ENCODE data around the gene ABHD14A. TPM values are rescaled to one million over a fixed set of nuclear protein-coding genes. Genes with fewer than 3 reads are reported as not detected.

ABHD14A gene
- total RNA-seq, 2 experiments from 2014 or later, result 7.9 to 8.6 TPM

DNA sequence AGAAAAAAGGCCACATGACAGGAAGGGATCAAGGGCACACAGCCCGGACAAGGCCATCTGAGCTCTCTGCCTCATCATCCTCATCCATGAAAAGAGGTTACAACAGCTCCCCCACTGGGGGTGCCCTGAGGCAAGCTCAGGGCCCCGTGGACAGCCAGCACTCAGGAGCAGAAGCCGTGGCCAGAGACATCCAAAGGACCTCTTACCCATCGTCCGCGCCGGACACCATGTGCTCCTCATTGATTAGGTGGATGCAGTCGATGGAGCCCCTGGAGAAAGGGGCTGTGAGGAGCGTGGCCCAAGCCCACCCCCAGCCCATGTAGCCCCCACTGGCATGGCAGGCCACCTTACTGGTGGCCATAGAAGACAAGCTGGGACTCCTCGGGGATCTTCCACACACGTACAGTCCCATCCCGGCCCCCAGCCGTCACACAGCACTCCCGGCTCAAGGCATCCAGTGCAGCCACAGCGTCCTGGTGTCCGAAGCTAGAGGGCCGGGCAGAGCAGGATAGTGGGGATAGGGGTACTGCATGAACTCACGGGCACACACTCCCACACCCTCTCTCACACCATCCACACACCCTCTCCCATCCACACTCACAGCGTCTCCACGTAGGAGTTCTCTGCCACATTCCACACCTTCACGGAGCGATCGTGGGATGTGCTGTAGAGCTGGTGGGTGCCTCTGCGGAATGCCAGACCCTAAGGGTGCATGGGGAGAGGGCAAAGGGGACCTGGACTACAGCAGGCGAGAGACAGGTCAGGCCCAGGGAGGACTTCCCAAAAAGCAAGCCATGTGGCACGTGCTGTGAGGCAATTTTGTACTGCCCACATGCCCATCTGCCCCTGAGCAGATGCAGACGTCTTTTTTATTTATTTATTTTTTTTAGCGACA, 39.6 kb upstream of the ABHD14A start:
- H3K36me3 Mint-ChIP-seq, result peaks cover 41% of the 10 kb centered on the region
- H3K27me3 Mint-ChIP-seq, result no peaks in the 10 kb centered on the region
- H3K4me3 Mint-ChIP-seq, result no peak overlapping the region
- peaks cover 11% of the 10 kb centered on the region for H3K4me1 Mint-ChIP-seq (ENCODE audit: low read depth)
- no peak overlapping the region for H3K27ac Mint-ChIP-seq
- POLR2A ChIA-PET, result interaction anchor here (0.6 kb wide), 1 partner anchor 48 kb away, joined by 5 read pairs; no protein-coding TSS in a partner anchor
- no peaks in the 10 kb centered on the region for H3K9me3 Mint-ChIP-seq
- CTCF ChIA-PET, result interaction anchor here (0.6 to 1.0 kb wide), 3 partner anchors 10 to 207 kb away, joined by 3 read pairs; no protein-coding TSS in a partner anchor
- intact Hi-C loops (cut with micrococcal nuclease), result no loop called here
- DNase-seq, result no peak

DNA sequence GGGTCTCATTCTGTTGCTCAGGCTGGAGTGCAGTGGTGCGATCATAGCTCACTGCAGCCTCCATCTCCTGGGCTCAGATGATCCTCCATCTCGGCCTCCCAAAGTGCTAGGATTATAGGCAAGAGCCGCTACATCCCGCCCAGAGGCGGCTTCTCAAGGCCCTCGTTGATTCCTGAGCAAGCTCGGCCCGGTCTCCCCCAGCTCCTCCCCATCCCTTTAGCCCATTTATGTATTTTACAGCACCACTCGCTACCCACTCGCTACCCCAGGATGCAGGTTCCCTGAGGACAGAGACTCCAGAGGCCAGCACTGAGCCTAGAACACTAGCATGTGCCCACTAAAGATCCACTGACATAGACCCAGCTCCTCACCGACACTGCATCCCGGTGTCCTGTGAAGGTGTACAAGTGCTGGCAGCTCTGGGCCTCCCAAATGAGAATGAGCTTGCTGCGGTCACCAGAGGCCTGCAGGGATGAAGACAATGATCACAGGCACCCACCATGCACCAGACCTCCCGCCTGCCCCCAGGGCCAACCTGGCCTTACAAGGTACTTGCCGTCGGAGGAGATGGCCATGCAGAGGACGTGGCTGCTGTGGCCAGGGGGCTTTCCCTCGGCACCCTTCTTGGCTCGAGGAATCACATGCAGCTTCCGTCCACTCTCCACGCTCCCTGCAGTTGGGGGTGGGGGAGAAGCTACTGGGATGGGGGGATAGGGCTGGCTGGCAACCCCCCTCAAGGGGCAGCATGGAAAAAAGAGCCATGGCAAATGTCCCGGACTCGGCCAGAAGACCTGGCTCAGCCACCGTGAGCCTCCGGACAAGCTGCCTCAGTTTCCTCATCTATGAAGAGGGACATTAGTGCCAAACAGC, 38.7 kb upstream of the ABHD14A start:
- no peak for DNase-seq
- peaks cover 37% of the 10 kb centered on the region for H3K36me3 Mint-ChIP-seq
- H3K9me3 Mint-ChIP-seq, result no peaks in the 10 kb centered on the region
- intact Hi-C loops (cut with micrococcal nuclease), result no loop called here
- CTCF ChIA-PET, result interaction anchor here (0.6 to 1.2 kb wide), 2 partner anchors 207 to 254 kb away, joined by 3 read pairs; no protein-coding TSS in a partner anchor
- no peak overlapping the region for H3K27ac Mint-ChIP-seq
- peaks cover 20% of the 10 kb centered on the region for H3K4me1 Mint-ChIP-seq (ENCODE audit: low read depth)
- POLR2A ChIA-PET, result no interaction called here
- H3K27me3 Mint-ChIP-seq, result no peaks in the 10 kb centered on the region
- no peak overlapping the region for H3K4me3 Mint-ChIP-seq

DNA sequence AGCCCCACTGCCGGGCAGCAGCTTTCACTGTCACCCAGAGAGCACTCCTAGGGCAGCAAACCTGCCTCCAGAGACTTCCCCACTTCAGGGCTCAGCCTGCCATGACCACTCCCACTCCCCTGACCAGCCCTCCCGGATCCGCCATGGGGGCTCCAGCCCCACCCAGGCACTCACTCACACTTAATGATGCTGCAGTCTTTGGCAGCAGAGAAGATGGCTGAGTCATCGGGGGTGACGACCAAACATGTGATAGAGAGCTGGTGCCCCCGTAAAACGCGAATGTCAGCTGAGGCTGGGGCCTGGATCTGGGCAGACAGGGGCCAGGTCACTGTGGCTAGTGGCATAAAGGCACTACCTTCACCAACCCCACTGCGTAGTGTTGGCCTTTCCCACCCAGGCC, 37.9 kb upstream of the ABHD14A start:
- Mint-ChIP-seq H3K4me1 (ENCODE audit: low read depth) (peaks cover 22% of the 10 kb centered on the region), H3K4me3 (no peak overlapping the region), H3K36me3 (peaks cover 31% of the 10 kb centered on the region), H3K27me3 (no peaks in the 10 kb centered on the region), H3K9me3 (no peaks in the 10 kb centered on the region), H3K27ac (no peak overlapping the region)
- intact Hi-C loops (cut with micrococcal nuclease), result no loop called here
- DNase-seq, result no peak
- ChIA-PET CTCF (interaction anchor here (1.2 kb wide), 1 partner anchor 255 kb away, joined by 3 read pairs; no protein-coding TSS in a partner anchor), POLR2A (no interaction called here)

DNA sequence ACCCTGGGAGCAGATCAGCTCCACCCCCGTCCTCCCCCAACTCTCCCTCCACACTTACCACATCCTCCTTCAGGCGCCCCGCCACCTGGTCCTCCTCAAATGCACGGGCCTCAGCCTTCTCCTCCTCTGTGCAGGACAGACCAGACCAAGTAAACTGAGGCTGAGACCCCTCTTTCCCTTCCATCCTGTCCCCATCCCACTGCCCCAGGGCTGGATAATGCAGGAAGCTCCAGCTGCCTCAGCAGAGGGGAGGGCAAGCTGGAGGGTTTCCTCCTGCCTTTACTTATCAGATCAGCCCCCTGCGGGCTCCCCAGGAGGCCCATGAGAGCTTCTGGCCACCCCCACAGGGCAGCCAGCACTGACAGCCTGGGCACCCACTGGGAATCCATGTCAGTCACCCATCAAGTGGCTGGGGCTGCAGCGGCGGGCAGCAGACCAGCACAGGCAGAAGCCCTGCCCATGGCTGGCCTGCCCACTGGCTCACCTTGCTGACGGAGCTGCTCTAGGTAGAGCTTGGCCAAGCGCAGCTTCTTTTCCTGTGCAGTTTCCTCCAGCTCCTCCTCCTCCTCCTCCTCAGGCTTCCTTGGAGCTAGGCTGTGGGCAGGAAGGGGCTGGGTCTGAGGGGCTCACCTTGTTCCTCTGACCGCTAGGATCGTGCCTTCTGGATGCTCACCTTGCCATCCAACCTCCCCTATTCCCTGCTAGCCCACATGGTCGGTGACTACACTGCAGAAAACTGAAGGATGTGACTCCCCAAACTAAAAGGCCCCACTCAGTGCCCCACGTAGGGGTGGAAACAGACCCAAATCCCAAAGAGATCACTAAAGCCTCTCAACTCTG, 37.0 kb upstream of the ABHD14A start:
- intact Hi-C loops (cut with micrococcal nuclease), result no loop called here
- CTCF ChIA-PET, result no interaction called here
- Mint-ChIP-seq H3K27ac (no peak overlapping the region), H3K27me3 (no peaks in the 10 kb centered on the region), H3K36me3 (peaks cover 29% of the 10 kb centered on the region), H3K9me3 (no peaks in the 10 kb centered on the region), H3K4me1 (ENCODE audit: low read depth) (peaks cover 25% of the 10 kb centered on the region), H3K4me3 (no peak overlapping the region)
- no peak for DNase-seq
- POLR2A ChIA-PET, result no interaction called here

DNA sequence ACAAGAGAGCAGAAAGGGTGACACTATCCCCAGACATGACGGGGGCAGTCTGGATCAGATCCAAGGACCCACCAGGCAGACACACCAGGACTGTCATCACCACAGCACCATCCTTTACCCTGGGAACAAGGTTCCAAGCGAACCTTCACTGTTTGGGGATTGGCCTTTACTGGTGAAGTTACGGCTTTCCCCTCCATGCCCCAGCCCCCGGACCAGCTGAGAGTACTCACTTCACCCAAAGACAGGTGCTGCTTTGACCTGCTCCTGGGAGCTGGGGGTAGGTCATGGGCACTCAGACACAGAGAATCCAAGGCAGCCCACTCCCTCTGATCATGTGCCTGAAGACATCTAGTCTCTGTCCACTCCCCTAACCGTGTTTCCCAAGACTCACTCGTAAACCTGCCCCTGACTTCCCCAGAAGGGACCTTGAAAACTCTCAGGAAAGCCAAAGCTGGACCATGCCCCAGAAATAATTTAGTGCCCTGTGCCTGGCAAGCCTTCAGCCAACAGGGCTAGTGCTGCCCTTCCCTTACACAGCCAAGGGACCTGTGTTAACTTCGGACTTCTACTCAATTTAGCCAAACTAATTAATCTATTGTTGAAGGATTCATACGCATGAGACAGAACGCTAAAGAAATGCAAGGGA, 36.0 kb upstream of the ABHD14A start:
- no peak overlapping the region for H3K27ac Mint-ChIP-seq
- no peak overlapping the region for H3K4me3 Mint-ChIP-seq
- no peaks in the 10 kb centered on the region for H3K9me3 Mint-ChIP-seq
- H3K27me3 Mint-ChIP-seq, result no peaks in the 10 kb centered on the region
- peaks cover 26% of the 10 kb centered on the region for H3K36me3 Mint-ChIP-seq
- DNase-seq, result no peak
- peaks cover 29% of the 10 kb centered on the region for H3K4me1 Mint-ChIP-seq (ENCODE audit: low read depth)
- ChIA-PET CTCF (interaction anchor here (1.2 kb wide), 1 partner anchor 43 kb away, joined by 3 read pairs; no protein-coding TSS in a partner anchor), POLR2A (no interaction called here)
- intact Hi-C loops (cut with micrococcal nuclease), result no loop called here

DNA sequence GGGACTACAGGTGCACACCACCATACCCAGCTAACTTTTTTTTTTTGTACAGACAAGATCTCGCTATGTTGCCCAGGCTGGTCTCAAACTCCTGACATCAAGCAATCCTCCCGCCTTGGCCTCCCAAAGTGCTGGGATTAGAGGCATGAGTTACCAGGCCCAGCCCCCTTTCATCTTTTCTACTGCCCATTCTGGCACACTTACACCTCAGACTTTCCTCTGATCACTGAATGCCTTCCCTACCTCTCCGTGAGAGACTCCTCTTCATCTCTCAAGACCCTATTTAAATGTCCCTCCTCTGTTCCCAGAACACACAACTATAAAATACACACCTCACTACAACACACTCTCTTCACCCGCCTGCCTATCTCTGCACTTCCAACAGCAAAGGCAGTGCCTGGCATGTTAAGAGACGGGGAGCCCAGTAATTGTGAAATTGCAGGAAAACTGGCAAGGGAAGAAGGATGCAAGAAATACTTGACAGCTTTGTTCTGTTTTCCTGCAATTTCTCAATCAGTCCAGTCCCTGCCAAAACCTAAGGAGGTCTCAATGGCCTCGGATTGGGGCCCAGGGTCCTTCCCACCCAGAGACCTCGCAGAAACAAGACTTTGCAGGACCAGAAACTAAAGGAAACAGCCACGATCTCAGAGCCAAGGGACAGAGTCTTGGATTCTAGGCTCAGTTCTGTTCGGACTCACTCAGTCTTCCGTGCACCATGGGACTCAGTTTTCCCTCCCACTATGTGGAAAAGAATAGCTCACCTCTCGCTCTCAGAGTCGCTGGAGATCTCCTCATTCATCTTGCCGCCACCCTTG, 34.0 kb upstream of the ABHD14A start:
- no peaks in the 10 kb centered on the region for H3K9me3 Mint-ChIP-seq
- H3K27me3 Mint-ChIP-seq, result no peaks in the 10 kb centered on the region
- POLR2A ChIA-PET, result interaction anchor here (0.7 to 3.9 kb wide), 8 partner anchors 8 to 116 kb away, joined by 3 to 20 read pairs (median 4); partner anchors contain the start of genes ABHD14A, ABHD14B, ACY1 and RPL29
- H3K36me3 Mint-ChIP-seq, result peaks cover 16% of the 10 kb centered on the region
- H3K4me3 Mint-ChIP-seq, result peak overlapping the region; percentile 87
- no peak for DNase-seq
- intact Hi-C loops (cut with micrococcal nuclease), result loop anchor here (5.0 to 10.0 kb wide), 2 partner anchors 181 to 266 kb away; partner anchors contain the start of gene TEX264
- CTCF ChIA-PET, result interaction anchor here (0.6 to 3.1 kb wide), 20 partner anchors 8 to 505 kb away, joined by 3 to 64 read pairs (median 7); partner anchors contain the start of genes ABHD14A, ABHD14B, ACY1 and DUSP7
- H3K27ac Mint-ChIP-seq, result peak overlapping the region; percentile 59
- peaks cover 29% of the 10 kb centered on the region for H3K4me1 Mint-ChIP-seq (ENCODE audit: low read depth)

DNA sequence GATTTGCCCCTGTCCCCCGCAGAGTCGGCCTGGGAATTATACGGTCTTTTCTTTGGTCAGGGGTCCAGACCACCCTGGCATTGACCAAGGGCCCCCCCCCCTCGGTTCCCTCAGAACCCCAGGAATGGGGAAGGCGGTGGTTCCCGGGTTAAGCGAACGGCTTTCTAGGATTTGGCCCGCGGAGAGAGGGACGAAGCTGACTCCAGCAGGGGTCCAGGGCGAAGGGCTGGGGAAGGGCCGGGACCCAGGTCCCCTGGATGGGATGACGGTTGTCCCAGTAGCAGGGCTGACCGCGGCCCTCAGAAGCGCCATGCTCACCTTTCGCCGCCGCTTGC, 33.4 kb upstream of the ABHD14A start:
- Mint-ChIP-seq H3K27ac (peak overlapping the region; percentile 59), H3K9me3 (no peaks in the 10 kb centered on the region), H3K4me1 (ENCODE audit: low read depth) (peaks cover 29% of the 10 kb centered on the region), H3K27me3 (no peaks in the 10 kb centered on the region), H3K4me3 (peak overlapping the region; percentile 87), H3K36me3 (peaks cover 16% of the 10 kb centered on the region)
- intact Hi-C loops (cut with micrococcal nuclease), result loop anchor here (5.0 to 10.0 kb wide), 2 partner anchors 181 to 267 kb away; partner anchors contain the start of gene TEX264
- CTCF ChIA-PET, result interaction anchor here (0.6 to 3.1 kb wide), 20 partner anchors 8 to 505 kb away, joined by 3 to 64 read pairs (median 7); partner anchors contain the start of genes ABHD14A, ABHD14B, ACY1 and DUSP7
- POLR2A ChIA-PET, result interaction anchor here (0.7 to 3.9 kb wide), 8 partner anchors 9 to 116 kb away, joined by 3 to 20 read pairs (median 4); partner anchors contain the start of genes ABHD14A, ABHD14B, ACY1 and RPL29
- no peak for DNase-seq

DNA sequence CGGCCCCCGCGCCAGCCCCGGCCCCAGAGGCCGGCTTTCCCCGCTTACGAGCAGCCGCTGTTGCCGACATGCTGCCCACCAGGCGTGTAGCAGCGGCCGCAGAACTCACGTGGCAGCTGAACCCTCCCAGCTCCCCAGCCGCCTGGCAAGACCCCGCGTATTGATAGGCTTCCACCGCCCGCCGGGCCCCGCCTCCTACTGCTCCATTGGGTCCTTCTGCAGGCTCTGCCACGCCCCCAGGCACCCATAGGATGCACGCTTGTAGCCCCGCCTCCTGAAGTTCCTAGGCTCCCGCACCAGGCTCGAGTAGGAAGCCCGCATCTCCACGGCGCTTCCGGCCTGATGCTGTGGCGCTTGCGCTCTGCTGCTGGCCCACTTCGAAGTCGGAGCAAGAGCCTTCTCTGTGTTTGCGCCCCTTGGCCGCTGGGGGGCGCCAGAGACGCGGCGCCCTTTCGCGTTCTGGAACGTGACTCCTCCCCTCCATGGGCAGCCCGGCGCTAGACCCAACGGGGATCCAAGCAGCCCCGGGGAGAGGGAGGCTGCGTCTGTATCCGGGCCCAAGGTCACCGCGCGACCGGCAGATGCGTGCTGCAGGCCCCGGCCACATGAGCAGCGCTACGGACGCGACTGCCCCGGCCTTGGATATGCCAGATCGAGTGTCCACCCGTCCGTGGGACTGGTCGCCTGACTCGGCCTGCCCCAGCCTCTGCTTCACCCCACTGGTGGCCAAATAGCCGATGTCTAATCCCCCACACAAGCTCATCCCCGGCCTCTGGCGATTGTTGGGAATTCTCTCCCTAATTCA, 32.9 kb upstream of the ABHD14A start, which contains the start of the genes PARP3 and RRP9:
Gene PARP3, plus strand, starts transcription at position 566 of the 805 bp plus-strand sequence. CDS start 993 bp downstream, outside the sequence.
Gene RRP9, minus strand, starts transcription at position 107 of the 805 bp plus-strand sequence. Its CDS starts 37 bp downstream, at position 70.
- Mint-ChIP-seq H3K4me1 (ENCODE audit: low read depth) (peaks cover 29% of the 10 kb centered on the region), H3K27ac (peak within 1 kb of the TSS; percentile 83), H3K9me3 (no peaks in the 10 kb centered on the region), H3K27me3 (no peaks in the 10 kb centered on the region), H3K4me3 (peak within 1 kb of the TSS; percentile 87), H3K36me3 (peaks cover 12% of the 10 kb centered on the region)
- POLR2A ChIA-PET, result interaction anchor here (0.5 to 3.9 kb wide), 11 partner anchors 9 to 115 kb away, joined by 3 to 20 read pairs (median 3); partner anchors contain the start of genes ABHD14A, ABHD14B, ACY1 and RPL29
- intact Hi-C loops (cut with micrococcal nuclease), result loop anchor here (1.0 to 10.0 kb wide), 10 partner anchors 32 to 551 kb away; partner anchors contain the start of genes ABHD14B, POC1A, RBM15B and TEX264
- CTCF ChIA-PET, result interaction anchor here (0.6 to 3.1 kb wide), 27 partner anchors 9 to 518 kb away, joined by 3 to 64 read pairs (median 6); partner anchors contain the start of genes ABHD14A, ABHD14B, ACY1 and DUSP7
- peak; percentile 100 for DNase-seq
